OCI-LY7 (cell line): ENCODE measurements around the gene USP25.

ENCODE experiments used
- CTCF ChIP-seq: fragments of 200-600 bp; sonication (generic); conservative IDR thresholded peaks from 2 replicates; pipeline ENCODE4 v1.5.1; 2014; ENCODE audit warnings: mild to moderate bottlenecking, antibody characterized with exemption, low read length, moderate library complexity, mixed read lengths
- EZH2phosphoT487 ChIP-seq: fragments of 200-600 bp; sonication (generic); IDR thresholded peaks from 2 replicates; pipeline ENCODE4 v1.6.1; 2018; ENCODE audit warnings: low read depth, borderline replicate concordance, mild to moderate bottlenecking, mixed run types, antibody characterized with exemption, low read length, moderate library complexity, mixed read lengths

- TF ChIP-seq CTCF (no peak), EZH2phosphoT487 (no peak)
Observed at GRCh38 chr21:15856813-15857212, 127.0 kb downstream of the USP25 start.
